ENCODE data around the gene NMU. TPM values are rescaled to one million over a fixed set of nuclear protein-coding genes. Genes with fewer than 3 reads are reported as not detected.

Gene NMU
- polyA plus RNA-seq, 2 of the 4 experiments (the other 2 are of a cell fraction), result 0.13 to 0.45 TPM

DNA sequence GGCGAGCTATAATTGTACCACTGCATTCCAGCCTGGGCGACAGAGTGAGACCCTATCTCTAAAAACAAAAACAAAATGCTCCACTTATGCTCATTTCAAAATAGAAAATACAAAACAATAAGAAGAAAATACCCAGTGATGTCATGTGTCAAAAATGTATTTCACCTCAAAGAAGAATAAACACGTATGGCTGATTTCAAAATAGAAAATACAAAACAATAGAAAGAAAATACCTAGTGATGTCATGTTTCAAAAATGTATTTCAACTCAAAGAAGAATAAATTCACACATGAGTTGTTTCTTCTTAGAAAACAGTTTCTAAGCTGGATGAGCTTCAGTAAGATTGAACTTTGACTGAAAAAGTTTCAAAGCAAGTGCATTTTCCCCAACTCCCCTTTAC, 23.8 kb downstream of the NMU start:
- FAIRE-seq (no peak), DNase-seq (ENCODE audit: low read depth in 1 of 2, low spot score in 1 of 2) (no peak), ATAC-seq (no peak)
- ChIA-PET CTCF (no interaction called here), POLR2A (no interaction called here)
- TF ChIP-seq FOXS1 (CRISPR knock-in tag; IDR thresholded peaks at IDR 0.05), result no peak
- no peak for TF ChIP-seq HMGXB4 (CRISPR knock-in tag; IDR thresholded peaks at IDR 0.05; ENCODE audit: borderline replicate concordance)
- no peak for TF ChIP-seq RNF2 (IDR thresholded peaks at IDR 0.05; ENCODE audit: borderline replicate concordance, low read depth)
- TF ChIP-seq JUN (IDR thresholded peaks at IDR 0.05), result no peak
- TF ChIP-seq NR3C1 (IDR thresholded peaks at IDR 0.05), result no peak
- TF ChIP-seq ZSCAN20 (CRISPR knock-in tag; IDR thresholded peaks at IDR 0.05), result no peak
- TF ChIP-seq HOXB13 (CRISPR knock-in tag; IDR thresholded peaks at IDR 0.05; ENCODE audit: low read depth), result no peak
- no peak for TF ChIP-seq RAD21 (conservative IDR thresholded peaks at IDR 0.05 in 1 of 2, IDR thresholded peaks at IDR 0.05 in 1 of 2)
- no peak for TF ChIP-seq SREBF2 (IDR thresholded peaks at IDR 0.05)
- no peak for TF ChIP-seq EP300 (IDR thresholded peaks at IDR 0.05)
- TF ChIP-seq RCOR1 (IDR thresholded peaks at IDR 0.05; ENCODE audit: low read depth, low read length), result no peak
- TF ChIP-seq PBX3 (IDR thresholded peaks at IDR 0.05), result no peak
- no peak for TF ChIP-seq BHLHE40 (IDR thresholded peaks at IDR 0.05; ENCODE audit: low read depth, low read length)
- TF ChIP-seq NFE2L2 (conservative IDR thresholded peaks at IDR 0.05; ENCODE audit: low read length), result no peak
- Histone ChIP-seq H3K4me1 (no peaks in the 10 kb centered on the region), H3K9me3 (no peaks in the 10 kb centered on the region), H3K27ac (no peak overlapping the region), H3K4me2 (no peak overlapping the region), H3K4me3 (no peak overlapping the region)
- 78% methylated on average over 3 of the region's 3 CpGs for WGBS (ENCODE audit: missing lambda C conversion rate)

GRCh38 chr4:55611358-55612059, 24.6 kb downstream of the NMU start:
- ChIA-PET CTCF (no interaction called here), POLR2A (no interaction called here)
- no peak for ATAC-seq
- no peaks in the 10 kb centered on the region for H3K4me1 ChIP-seq
- H3K9me3 ChIP-seq, result no peaks in the 10 kb centered on the region
- no peak for DNase-seq (ENCODE audit: low read depth in 1 of 2, low spot score in 1 of 2)
- 82% methylated on average over 3 of the region's 3 CpGs for WGBS (ENCODE audit: missing lambda C conversion rate)
- no peak for TF ChIP-seq MYC (IDR thresholded peaks at IDR 0.05; ENCODE audit: borderline replicate concordance, low read length)
- no peak for TF ChIP-seq FOSB (CRISPR knock-in tag; IDR thresholded peaks at IDR 0.05)
- TF ChIP-seq HOXA7 (CRISPR knock-in tag; IDR thresholded peaks at IDR 0.05), result no peak
- TF ChIP-seq HOXB5 (CRISPR knock-in tag; IDR thresholded peaks at IDR 0.05), result no peak
- no peak overlapping the region for H3K27ac ChIP-seq
- no peak overlapping the region for H3K4me3 ChIP-seq
- FAIRE-seq, result no peak
- H3K4me2 ChIP-seq, result no peak overlapping the region

- no peak overlapping the region for H3K4me2 ChIP-seq
- no peaks in the 10 kb centered on the region for H3K9me3 ChIP-seq
- DNase-seq (ENCODE audit: low read depth in 1 of 2, low spot score in 1 of 2) (no peak), ATAC-seq (no peak), FAIRE-seq (no peak)
- H3K4me1 ChIP-seq, result no peaks in the 10 kb centered on the region
- ChIA-PET CTCF (no interaction called here), POLR2A (no interaction called here)
- no peak overlapping the region for H3K27ac ChIP-seq
- H3K4me3 ChIP-seq, result no peak overlapping the region
- WGBS (ENCODE audit: missing lambda C conversion rate), result no CpG with 5 or more reads among the region's 2 CpGs
- no peak for TF ChIP-seq BHLHE40 (IDR thresholded peaks at IDR 0.05; ENCODE audit: low read depth, low read length)
- no peak for TF ChIP-seq FOSL2 (IDR thresholded peaks at IDR 0.05)
- no peak for TF ChIP-seq FOSL2 (CRISPR knock-in tag; IDR thresholded peaks at IDR 0.05)
- no peak for TF ChIP-seq NPAS2 (CRISPR knock-in tag; IDR thresholded peaks at IDR 0.05; ENCODE audit: borderline replicate concordance)
- TF ChIP-seq JUNB (IDR thresholded peaks at IDR 0.05), result no peak
- no peak for TF ChIP-seq ZSCAN20 (CRISPR knock-in tag; IDR thresholded peaks at IDR 0.05)
- TF ChIP-seq EHF (CRISPR knock-in tag; IDR thresholded peaks at IDR 0.05), result no peak
- no peak for TF ChIP-seq RFX5 (IDR thresholded peaks at IDR 0.05)
- no peak for TF ChIP-seq GATA3 (IDR thresholded peaks at IDR 0.05; ENCODE audit: borderline replicate concordance)
- TF ChIP-seq KDM1A (IDR thresholded peaks at IDR 0.05; ENCODE audit: low read depth), result no peak
- TF ChIP-seq PHF8 (IDR thresholded peaks at IDR 0.05; ENCODE audit: borderline replicate concordance, low read depth), result no peak
- TF ChIP-seq, protein P1, sequence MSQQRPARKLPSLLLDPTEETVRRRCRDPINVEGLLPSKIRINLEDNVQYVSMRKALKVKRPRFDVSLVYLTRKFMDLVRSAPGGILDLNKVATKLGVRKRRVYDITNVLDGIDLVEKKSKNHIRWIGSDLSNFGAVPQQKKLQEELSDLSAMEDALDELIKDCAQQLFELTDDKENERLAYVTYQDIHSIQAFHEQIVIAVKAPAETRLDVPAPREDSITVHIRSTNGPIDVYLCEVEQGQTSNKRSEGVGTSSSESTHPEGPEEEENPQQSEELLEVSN (IDR thresholded peaks at IDR 0.05; ENCODE audit: borderline replicate concordance, low read depth), result no peak
- no peak for TF ChIP-seq USF2 (IDR thresholded peaks at IDR 0.05)
- TF ChIP-seq, protein P2, sequence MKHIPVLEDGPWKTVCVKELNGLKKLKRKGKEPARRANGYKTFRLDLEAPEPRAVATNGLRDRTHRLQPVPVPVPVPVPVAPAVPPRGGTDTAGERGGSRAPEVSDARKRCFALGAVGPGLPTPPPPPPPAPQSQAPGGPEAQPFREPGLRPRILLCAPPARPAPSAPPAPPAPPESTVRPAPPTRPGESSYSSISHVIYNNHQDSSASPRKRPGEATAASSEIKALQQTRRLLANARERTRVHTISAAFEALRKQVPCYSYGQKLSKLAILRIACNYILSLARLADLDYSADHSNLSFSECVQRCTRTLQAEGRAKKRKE (CRISPR knock-in tag; IDR thresholded peaks at IDR 0.05; ENCODE audit: low read depth), result no peak
- no peak for TF ChIP-seq MYC (IDR thresholded peaks at IDR 0.05; ENCODE audit: borderline replicate concordance, low read length)
Observed at GRCh38 chr4:55610381-55610780, 25.7 kb downstream of the NMU start.

Data from A549 (cell line).